Activated T-helper 17 cell treated with anti-CD3 and anti-CD28 coated beads, Interleukin-2, amount 50 U/mL, for 72 hours (primary cell): ENCODE measurements around the gene CCR6. TPM values are rescaled to one million over a fixed set of nuclear protein-coding genes. Genes with fewer than 3 reads are reported as not detected.

Experiments used
- ATAC-seq: fragments of 150-1000 bp; cut with Tn5 transposase; replicated peaks from 2 replicates; pipeline ENCODE4 v1.10.0; 2021; ENCODE audit warnings: mild to moderate bottlenecking, moderate library complexity
- H3K27ac Mint-ChIP-seq: one replicate; pipeline ENCODE4 v1.8.0; 2022; ENCODE audit warnings: mixed read lengths
- H3K27me3 Mint-ChIP-seq: one replicate; pipeline ENCODE4 v1.8.0; 2022; ENCODE audit warnings: mixed read lengths
- H3K36me3 Mint-ChIP-seq: one replicate; pipeline ENCODE4 v1.8.0; 2022; ENCODE audit warnings: low read depth, mild to moderate bottlenecking, mixed read lengths
- H3K4me1 Mint-ChIP-seq: one replicate; pipeline ENCODE4 v1.8.0; 2022; ENCODE audit warnings: mixed read lengths
- H3K4me3 Mint-ChIP-seq: one replicate; pipeline ENCODE4 v1.8.0; 2022; ENCODE audit warnings: mild to moderate bottlenecking, mixed read lengths
- H3K9me3 Mint-ChIP-seq: one replicate; pipeline ENCODE4 v1.8.0; 2022; ENCODE audit warnings: mixed read lengths
- total RNA-seq, 2 donors: library from RNA; stranded (reverse); gene quantifications; one replicate each; pipeline ENCODE4 v1.2.3, GENCODE V29; 2022

CCR6 gene
- total RNA-seq, 2 donors from 2014 or later = 31.5 to 55.7 TPM

DNA sequence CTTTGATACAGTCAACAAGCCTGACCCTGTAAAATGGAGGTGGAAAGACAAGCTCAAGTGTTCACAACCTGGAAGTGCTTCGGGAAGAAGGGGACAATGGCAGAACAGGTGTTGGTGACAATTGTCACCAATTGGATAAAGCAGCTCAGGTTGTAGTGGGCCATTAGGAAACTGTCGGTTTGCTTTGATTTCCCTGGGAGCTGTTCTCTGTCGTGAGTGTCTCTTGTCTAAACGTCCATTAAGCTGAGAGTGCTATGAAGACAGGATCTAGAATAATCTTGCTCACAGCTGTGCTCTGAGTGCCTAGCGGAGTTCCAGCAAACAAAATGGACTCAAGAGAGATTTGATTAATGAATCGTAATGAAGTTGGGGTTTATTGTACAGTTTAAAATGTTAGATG is 15.0 kb downstream of the CCR6 start:
- Mint-ChIP-seq H3K4me3 (peak overlapping the region; percentile 22), H3K27ac (peak overlapping the region; percentile 73), H3K4me1 (peaks cover 52% of the 10 kb centered on the region), H3K36me3 (peaks cover 83% of the 10 kb centered on the region), H3K9me3 (no peaks in the 10 kb centered on the region), H3K27me3 (no peaks in the 10 kb centered on the region)
- ATAC-seq = no peak

DNA sequence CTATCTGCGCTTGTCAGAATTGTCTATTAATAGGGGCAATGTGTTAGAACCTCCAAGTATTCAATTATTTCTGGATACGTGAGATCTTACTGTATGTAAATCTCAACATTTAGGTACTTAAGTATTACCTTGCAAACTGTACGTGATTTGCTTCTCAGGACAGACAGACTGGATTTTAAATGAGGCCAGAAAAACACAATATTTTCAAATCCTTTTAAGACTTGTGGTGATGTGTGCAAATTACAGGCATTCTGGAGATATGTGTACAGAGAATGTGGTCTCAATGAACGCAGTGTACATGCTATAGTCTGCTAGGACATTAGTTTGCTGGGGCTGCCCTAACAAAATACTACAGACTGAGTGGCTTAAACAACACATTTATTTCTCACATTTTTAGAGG is 16.9 kb downstream of the CCR6 start:
- no peak overlapping the region for H3K4me3 Mint-ChIP-seq
- H3K36me3 Mint-ChIP-seq = peaks cover 65% of the 10 kb centered on the region
- H3K9me3 Mint-ChIP-seq = no peaks in the 10 kb centered on the region
- no peaks in the 10 kb centered on the region for H3K27me3 Mint-ChIP-seq
- no peak for ATAC-seq
- no peak overlapping the region for H3K27ac Mint-ChIP-seq
- peaks cover 40% of the 10 kb centered on the region for H3K4me1 Mint-ChIP-seq

DNA sequence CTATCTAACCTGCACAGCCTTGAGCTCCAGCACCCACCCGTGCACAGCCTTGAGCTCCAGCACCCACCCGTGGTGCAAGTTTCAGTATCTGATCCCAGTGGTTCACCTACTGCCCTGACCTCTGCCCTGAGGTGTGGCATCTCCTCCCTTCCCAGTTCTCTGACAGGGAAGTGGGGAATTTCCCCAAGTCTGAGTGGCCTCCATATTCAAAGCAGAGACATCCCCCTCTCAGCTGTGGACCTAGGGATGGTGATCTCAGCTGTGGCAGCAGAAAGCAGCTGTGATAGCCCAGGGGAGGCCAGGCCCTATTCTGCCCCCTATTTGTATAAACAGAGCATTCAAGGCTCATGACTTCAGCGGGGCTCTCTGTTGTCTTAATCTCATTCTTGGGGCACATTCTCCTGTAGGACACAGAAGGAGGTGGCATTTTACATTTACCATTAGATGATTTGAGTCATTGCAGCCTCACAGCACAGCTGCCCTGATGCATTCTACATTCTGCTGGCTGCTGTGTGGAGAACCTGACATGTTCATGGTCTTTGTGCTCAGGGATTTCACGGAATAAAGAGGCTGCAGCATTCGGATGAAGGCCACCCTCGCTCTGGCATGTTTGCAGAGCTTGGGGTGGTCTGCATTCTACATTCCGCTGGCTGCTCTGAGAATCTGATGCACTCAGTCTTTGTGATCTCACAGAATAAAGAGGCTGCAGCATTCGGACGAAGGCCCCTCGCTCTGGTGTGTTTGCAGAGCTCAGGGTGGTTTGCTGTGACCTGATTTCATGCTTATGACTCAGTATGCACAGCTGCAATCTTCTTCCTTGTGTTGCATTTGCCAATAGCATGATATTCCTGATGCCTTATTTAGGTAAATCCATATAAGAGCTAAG is 17.9 kb downstream of the CCR6 start:
- Mint-ChIP-seq H3K4me3 (peak overlapping the region; percentile 39), H3K9me3 (no peaks in the 10 kb centered on the region), H3K36me3 (peaks cover 54% of the 10 kb centered on the region), H3K4me1 (peaks cover 31% of the 10 kb centered on the region), H3K27me3 (no peaks in the 10 kb centered on the region), H3K27ac (peak overlapping the region; percentile 56)
- ATAC-seq = no peak

DNA sequence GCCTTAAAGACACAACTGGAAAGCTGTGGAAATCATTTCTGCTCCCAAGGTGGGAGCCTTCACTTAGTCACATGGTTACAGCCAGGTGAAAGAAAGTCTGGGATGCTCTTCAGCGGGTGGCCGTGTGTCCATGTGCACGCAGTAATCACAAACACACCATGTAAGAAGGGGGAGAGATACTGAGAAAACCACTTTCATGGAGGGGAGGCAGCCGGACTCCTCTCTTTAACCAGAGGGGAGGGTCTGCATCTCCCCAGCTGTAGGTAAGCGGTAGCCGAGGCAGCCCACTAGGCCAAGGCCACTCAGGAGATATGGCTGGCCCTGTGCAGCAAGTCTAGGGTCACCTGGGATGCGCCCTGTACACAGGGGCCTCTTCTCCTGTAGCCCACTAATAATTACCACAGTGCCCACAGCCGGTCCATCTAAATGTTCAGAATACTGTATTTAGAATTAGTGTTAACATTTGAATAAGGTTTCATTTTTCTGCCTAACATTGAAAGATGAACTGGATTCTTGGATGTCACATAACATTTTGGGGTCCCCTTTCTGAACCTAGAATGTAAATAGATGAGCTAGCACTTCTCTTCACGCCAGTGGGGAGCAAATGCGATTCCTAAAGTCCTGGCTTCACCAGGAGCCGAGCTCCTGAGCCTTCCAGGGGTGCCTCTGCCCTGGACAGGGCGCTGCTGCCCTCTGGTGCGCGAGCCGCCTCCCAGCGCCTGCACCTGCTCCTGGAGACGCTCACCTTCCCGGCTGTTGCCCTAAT is 19.0 kb downstream of the CCR6 start:
- H3K4me3 Mint-ChIP-seq = peak overlapping the region; percentile 39
- no peaks in the 10 kb centered on the region for H3K9me3 Mint-ChIP-seq
- H3K4me1 Mint-ChIP-seq = peaks cover 21% of the 10 kb centered on the region
- peak overlapping the region; percentile 56 for H3K27ac Mint-ChIP-seq
- H3K27me3 Mint-ChIP-seq = no peaks in the 10 kb centered on the region
- H3K36me3 Mint-ChIP-seq = peaks cover 44% of the 10 kb centered on the region
- peak; percentile 89 for ATAC-seq

DNA sequence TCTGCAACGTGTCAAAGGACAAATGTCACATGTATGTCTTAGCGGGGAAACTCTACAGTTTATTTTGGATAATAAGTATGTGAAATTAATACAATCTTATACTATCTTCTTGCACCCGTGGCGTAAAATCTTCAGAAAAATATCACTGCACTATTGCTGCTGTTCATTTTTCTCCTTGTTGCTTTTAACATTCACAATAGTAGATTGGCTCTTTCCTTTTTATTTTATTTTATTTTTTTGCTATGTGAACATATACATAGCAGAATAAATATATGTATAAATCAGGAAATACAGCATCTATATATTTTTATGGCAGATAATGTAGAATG is 19.5 kb downstream of the CCR6 start:
- Mint-ChIP-seq H3K4me3 (peak overlapping the region; percentile 39), H3K4me1 (peaks cover 16% of the 10 kb centered on the region), H3K36me3 (peaks cover 39% of the 10 kb centered on the region), H3K27me3 (no peaks in the 10 kb centered on the region), H3K27ac (no peak overlapping the region), H3K9me3 (no peaks in the 10 kb centered on the region)
- no peak for ATAC-seq

DNA sequence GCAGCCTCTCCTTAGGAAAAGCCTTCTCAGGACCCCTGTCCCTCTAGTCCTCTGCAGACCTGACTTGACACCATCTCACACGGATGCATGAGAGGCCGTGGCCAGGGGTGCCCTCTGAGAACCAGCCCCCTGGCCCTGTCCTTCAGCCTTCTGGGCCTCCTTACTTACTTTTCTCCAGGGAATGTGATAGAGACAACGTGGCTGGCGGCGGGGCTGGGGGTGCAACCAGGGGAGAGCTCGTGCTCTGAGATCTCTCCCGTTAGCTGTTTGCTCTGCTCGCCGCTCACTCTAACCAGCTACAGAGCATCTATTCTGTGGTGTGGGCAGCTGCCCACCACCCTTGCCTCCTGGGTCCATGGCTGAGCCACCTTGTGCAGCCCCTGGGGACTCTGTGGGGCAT is 20.1 kb downstream of the CCR6 start:
- H3K9me3 Mint-ChIP-seq = no peaks in the 10 kb centered on the region
- H3K36me3 Mint-ChIP-seq = peaks cover 32% of the 10 kb centered on the region

DNA sequence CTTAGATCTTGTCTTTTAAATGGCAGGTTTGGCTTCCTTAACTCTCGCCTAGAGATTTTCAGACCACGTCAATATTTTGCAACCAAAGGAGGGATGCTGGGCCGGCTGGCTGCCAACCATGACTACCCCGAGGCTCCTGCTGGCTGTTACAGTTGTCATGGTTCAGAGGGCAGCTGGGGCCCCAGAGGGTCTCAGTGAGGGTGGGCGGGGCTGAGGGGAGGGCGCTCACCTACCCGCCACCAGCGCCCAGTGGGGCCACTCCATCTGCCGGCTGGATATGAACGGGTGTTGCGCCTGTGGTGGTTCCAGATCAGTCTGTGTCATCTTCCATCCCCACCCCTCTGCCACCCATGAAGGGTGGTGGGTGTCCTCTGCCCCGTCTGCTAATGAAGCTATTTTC is 22.6 kb downstream of the CCR6 start:
- H3K27ac Mint-ChIP-seq = no peak overlapping the region
- no peak overlapping the region for H3K4me3 Mint-ChIP-seq
- no peaks in the 10 kb centered on the region for H3K27me3 Mint-ChIP-seq
- H3K36me3 Mint-ChIP-seq = peaks cover 11% of the 10 kb centered on the region
- no peaks in the 10 kb centered on the region for H3K9me3 Mint-ChIP-seq
- no peak for ATAC-seq
- peaks cover 13% of the 10 kb centered on the region for H3K4me1 Mint-ChIP-seq

More for the DNA sequence above, 20.1 kb downstream of the CCR6 start:
- Mint-ChIP-seq H3K27ac (no peak overlapping the region), H3K4me3 (no peak overlapping the region), H3K27me3 (no peaks in the 10 kb centered on the region), H3K4me1 (peaks cover 14% of the 10 kb centered on the region)
- no peak for ATAC-seq

DNA sequence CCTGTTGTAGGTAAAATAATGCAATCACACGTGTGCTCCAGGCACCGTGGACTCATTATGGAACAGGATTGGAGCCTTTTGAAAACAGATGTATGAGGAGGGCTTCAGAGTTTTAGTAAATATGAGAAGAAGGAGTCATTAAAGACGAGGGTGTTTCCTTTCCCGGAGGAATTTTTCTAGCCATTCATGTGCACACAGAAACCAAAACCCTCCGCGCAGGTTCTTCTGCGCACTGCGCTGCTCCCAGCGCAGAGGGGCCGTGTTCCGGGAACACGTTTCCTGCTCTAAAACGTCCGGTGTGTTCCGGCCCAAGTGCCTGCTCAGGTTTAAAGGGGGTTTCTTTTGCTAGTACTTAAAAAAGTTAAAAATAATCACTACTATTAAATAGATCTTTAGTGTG is 23.2 kb downstream of the CCR6 start:
- no peaks in the 10 kb centered on the region for H3K9me3 Mint-ChIP-seq
- H3K27ac Mint-ChIP-seq = no peak overlapping the region
- peak overlapping the region; percentile 26 for H3K4me3 Mint-ChIP-seq
- peaks cover 4% of the 10 kb centered on the region for H3K36me3 Mint-ChIP-seq
- H3K4me1 Mint-ChIP-seq = peaks cover 13% of the 10 kb centered on the region
- no peaks in the 10 kb centered on the region for H3K27me3 Mint-ChIP-seq
- ATAC-seq = no peak

DNA sequence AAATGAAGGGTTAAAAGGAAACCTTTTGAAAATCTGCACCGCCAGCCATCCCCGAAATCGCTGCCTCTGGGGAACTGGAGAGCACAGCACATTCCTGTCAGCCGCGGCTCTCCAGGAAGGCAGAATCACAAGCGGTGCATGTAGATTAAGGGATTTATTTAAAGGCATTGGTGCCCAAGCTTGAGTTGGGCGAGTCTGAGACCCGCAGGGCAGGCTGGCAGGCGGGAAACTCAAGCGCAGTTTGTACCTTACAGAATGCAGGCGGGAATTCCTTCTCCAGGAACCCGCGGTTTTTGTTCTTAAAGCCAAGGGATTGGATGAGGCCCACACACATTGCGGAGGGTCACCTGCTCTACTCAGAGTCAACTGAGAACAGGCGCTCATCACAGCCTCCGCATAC is 24.1 kb downstream of the CCR6 start:
- no peaks in the 10 kb centered on the region for H3K36me3 Mint-ChIP-seq
- no peak overlapping the region for H3K4me3 Mint-ChIP-seq
- no peaks in the 10 kb centered on the region for H3K27me3 Mint-ChIP-seq
- peaks cover 12% of the 10 kb centered on the region for H3K4me1 Mint-ChIP-seq
- no peaks in the 10 kb centered on the region for H3K9me3 Mint-ChIP-seq
- H3K27ac Mint-ChIP-seq = no peak overlapping the region
- ATAC-seq = no peak

DNA sequence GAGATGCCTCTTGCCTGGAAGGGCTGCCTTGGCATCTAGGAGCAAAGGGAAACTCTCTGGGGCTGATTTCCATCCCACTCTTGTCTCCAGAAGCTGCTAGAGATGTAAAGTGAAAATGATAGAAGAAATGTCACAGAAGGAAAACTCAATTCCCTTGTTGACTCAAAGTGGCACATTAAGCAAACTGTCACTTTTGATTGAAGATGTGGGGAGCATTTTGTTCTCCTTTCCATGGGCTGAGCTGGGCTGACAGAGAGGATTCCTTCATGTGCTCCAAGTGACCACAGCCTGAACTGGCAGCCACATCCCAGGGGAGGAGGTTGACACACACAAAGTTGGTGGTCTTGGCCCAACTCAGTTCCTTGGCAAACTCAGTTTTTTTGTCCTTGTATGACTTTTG is 25.1 kb downstream of the CCR6 start:
- no peaks in the 10 kb centered on the region for H3K9me3 Mint-ChIP-seq
- peaks cover 17% of the 10 kb centered on the region for H3K4me1 Mint-ChIP-seq
- H3K4me3 Mint-ChIP-seq = no peak overlapping the region
- no peaks in the 10 kb centered on the region for H3K27me3 Mint-ChIP-seq
- peaks cover 5% of the 10 kb centered on the region for H3K36me3 Mint-ChIP-seq
- H3K27ac Mint-ChIP-seq = no peak overlapping the region
- ATAC-seq = no peak

DNA sequence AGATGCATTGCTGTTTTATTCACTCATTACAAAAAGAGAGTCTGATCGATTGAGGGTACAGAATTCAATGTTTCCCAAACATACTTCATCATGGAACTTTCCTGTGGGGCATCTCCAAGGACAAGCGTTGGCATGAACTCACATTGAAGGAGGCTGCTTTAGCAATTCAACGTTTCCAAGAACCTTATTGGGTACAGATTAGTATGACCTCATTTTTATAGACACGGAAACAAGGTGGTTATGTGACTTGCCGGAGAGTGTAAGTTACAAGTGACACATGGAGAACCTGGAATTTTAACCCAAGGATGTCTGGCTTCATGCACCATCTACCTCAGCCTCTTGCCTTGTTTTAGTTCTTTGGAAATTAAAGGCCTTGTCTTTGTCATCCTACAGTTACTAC is 26.1 kb downstream of the CCR6 start:
- no peak overlapping the region for H3K27ac Mint-ChIP-seq
- no peaks in the 10 kb centered on the region for H3K27me3 Mint-ChIP-seq
- peaks cover 6% of the 10 kb centered on the region for H3K36me3 Mint-ChIP-seq
- H3K9me3 Mint-ChIP-seq = no peaks in the 10 kb centered on the region
- H3K4me1 Mint-ChIP-seq = peaks cover 25% of the 10 kb centered on the region
- no peak overlapping the region for H3K4me3 Mint-ChIP-seq
- no peak for ATAC-seq

DNA sequence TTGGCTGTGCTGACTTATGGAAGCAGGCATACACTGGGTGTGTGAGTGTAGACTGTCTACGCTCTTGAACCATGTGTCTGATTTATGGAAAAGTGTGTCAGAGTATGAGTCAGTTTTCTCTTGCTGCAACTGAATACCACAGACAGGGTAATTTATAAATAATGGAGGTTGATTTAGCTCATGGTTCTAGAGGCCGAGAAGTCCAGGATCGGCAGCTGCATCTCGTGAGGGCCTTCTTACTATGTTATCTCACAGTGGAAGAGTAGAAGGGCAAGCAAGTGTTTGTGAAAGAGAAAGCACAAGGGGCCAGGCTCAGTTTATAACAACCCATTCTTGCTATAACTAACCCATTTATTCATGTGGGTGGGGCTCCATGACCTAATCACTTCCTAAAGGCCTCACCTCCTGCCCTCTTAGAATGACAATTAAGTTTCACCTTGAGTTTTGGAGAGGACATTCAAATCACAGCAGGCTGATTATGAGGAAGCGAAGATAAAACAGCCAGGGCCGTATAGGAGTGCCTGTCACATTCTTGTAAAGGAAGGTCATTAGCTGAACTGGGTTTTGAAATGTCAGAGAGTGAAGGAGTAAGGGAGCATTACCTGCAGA is 28.1 kb downstream of the CCR6 start:
- Mint-ChIP-seq H3K27me3 (no peaks in the 10 kb centered on the region), H3K27ac (peak overlapping the region; percentile 65), H3K9me3 (no peaks in the 10 kb centered on the region), H3K36me3 (peaks cover 6% of the 10 kb centered on the region), H3K4me3 (peak overlapping the region; percentile 61), H3K4me1 (peaks cover 25% of the 10 kb centered on the region)
- peak; percentile 79 for ATAC-seq

DNA sequence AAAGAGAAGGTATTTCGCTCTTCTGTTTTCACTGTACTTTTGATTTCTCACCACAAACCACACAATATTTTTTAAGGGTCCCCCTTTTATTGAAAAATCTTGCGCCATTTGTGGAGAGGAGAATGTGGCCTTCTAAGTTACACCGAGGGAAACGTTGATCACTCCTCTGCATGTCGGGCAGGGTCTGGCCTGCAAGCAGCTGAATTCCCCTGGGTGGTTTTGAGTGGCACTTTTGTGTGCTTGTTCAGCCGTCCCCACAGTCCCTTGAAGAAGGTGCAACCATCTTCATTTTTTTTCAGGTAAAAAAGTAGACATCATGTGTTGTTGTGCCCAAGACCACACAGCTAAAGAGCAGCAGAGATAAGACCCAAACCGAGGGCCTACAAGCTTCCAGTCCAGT is 28.8 kb downstream of the CCR6 start:
- Mint-ChIP-seq H3K4me3 (peak overlapping the region; percentile 61), H3K36me3 (peaks cover 6% of the 10 kb centered on the region), H3K9me3 (no peaks in the 10 kb centered on the region), H3K4me1 (peaks cover 25% of the 10 kb centered on the region), H3K27ac (peak overlapping the region; percentile 65), H3K27me3 (no peaks in the 10 kb centered on the region)
- ATAC-seq = no peak

DNA sequence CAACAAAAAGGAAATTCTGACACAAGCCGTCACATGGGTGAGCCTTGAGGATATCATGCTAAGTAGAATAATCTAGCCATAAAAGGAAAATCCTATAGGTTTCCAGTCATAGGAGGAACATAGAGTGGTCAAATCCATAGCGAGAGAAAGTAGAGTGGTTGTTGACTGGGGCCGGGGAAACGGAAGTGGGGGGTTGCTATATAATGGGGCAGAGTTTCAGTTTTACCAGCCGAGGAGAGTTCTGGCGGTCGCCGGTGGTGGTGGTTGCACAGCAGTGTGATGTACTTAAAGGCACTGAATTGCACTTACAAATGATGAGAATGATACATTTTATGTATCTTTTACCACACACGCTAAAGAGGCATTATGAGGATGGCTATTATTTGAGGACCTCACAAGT is 30.0 kb downstream of the CCR6 start:
- Mint-ChIP-seq H3K27ac (peak overlapping the region; percentile 83), H3K4me1 (peaks cover 25% of the 10 kb centered on the region), H3K27me3 (no peaks in the 10 kb centered on the region), H3K9me3 (no peaks in the 10 kb centered on the region), H3K4me3 (peak overlapping the region; percentile 61), H3K36me3 (peaks cover 6% of the 10 kb centered on the region)
- peak; percentile 56 for ATAC-seq
